PC-9 (cell line): ENCODE data around the gene TEDC2. TPM values are rescaled to one million over a fixed set of nuclear protein-coding genes. Genes with fewer than 3 reads are reported as not detected.

Experiments used
- BruUV-seq: library from RNA; stranded (reverse); fragments of 400-500 nt; replicated peaks from 2 replicates; lab custom pipeline; 2021; lab: Mats Ljungman, UMichigan
- CTCF ChIA-PET: fragments of 300-600 bp; sonication (Branson Sonifier 250); formaldehyde crosslinking; loops from one replicate; lab custom pipeline; 2022; ENCODE audit warnings: antibody characterized with exemption; lab: Charles Lee
- POLR2A ChIA-PET: fragments of 300-600 bp; sonication (Branson Sonifier 250); formaldehyde crosslinking; loops from one replicate; lab custom pipeline; 2022; ENCODE audit warnings: antibody characterized with exemption; ENCODE audit not compliant: unreplicated experiment; lab: Charles Lee
- DNase-seq, 2 experiments: peaks; one replicate each; pipeline versions ENCODE4 v3.0.0 to v3.0.0-alpha.2; 2015 to 2022; ENCODE audit warnings: mixed read lengths in 1 of 2
- H2AFZ ChIP-seq: fragments of 200-600 bp; sonication (generic); 2 replicates; pipeline ENCODE4 v1.8.1; 2017; ENCODE audit warnings: antibody characterized with exemption
- H3F3A ChIP-seq: fragments of 200-600 bp; sonication (generic); 2 replicates; pipeline ENCODE4 v1.8.1; 2017; ENCODE audit warnings: antibody characterized with exemption, mild to moderate bottlenecking, low read depth; ENCODE audit not compliant: insufficient read depth
- H3K27ac ChIP-seq: fragments of 200-600 bp; sonication (generic); 2 replicates; pipeline ENCODE4 v1.6.1; 2016; ENCODE audit warnings: mixed run types
- H3K27me3 ChIP-seq: fragments of 200-600 bp; sonication (generic); 2 replicates; pipeline ENCODE4 v1.6.1; 2016; ENCODE audit warnings: low read depth, mixed run types; ENCODE audit not compliant: insufficient read depth
- H3K36me3 ChIP-seq: fragments of 200-600 bp; sonication (generic); 2 replicates; pipeline ENCODE4 v1.6.1; 2016; ENCODE audit warnings: low read depth, mixed run types
- H3K4me1 ChIP-seq: fragments of 200-600 bp; sonication (generic); replicated peaks from 2 replicates; pipeline ENCODE4 v1.6.1; 2016; ENCODE audit warnings: mixed run types; ENCODE audit not compliant: insufficient read depth
- H3K4me2 ChIP-seq: fragments of 200-600 bp; sonication (generic); 2 replicates; pipeline ENCODE4 v1.6.1; 2017; ENCODE audit warnings: mixed run types
- H3K4me3 ChIP-seq: fragments of 200-600 bp; sonication (generic); 2 replicates; pipeline ENCODE4 v1.6.1; 2016; ENCODE audit warnings: mixed run types
- H3K79me2 ChIP-seq: fragments of 200-600 bp; sonication (generic); 2 replicates; pipeline ENCODE4 v1.6.1; 2017; ENCODE audit warnings: low read depth, mixed run types
- H3K9me2 ChIP-seq: fragments of 200-600 bp; sonication (generic); 2 replicates; pipeline ENCODE4 v1.8.1; 2017; ENCODE audit warnings: mild to moderate bottlenecking; ENCODE audit not compliant: insufficient read depth
- H3K9me3 ChIP-seq: fragments of 200-600 bp; sonication (generic); 2 replicates; pipeline ENCODE4 v1.8.1; 2016; ENCODE audit warnings: low read depth; ENCODE audit not compliant: insufficient read depth
- H4K20me1 ChIP-seq: fragments of 200-600 bp; sonication (generic); 2 replicates; pipeline ENCODE4 v1.8.1; 2017; ENCODE audit not compliant: insufficient read depth
- CTCF ChIP-seq: fragments of 200-600 bp; sonication (generic); conservative IDR thresholded peaks from 2 replicates; pipeline ENCODE4 v1.6.1; 2017; ENCODE audit warnings: mixed run types, antibody characterized with exemption, mild to moderate bottlenecking, moderate library complexity
- EZH2 ChIP-seq: fragments of 200-600 bp; sonication (generic); IDR thresholded peaks from 2 replicates; pipeline ENCODE4 v1.8.0; 2017; ENCODE audit warnings: antibody characterized with exemption, low read depth
- intact Hi-C: fragments of 100-400 bp; cut with micrococcal nuclease; formaldehyde crosslinking; loops from one replicate; pipeline ENCODE4 v1.10.0; 2022; ENCODE audit not compliant: unreplicated experiment
- total RNA-seq: library from RNA; stranded (reverse); gene quantifications from 2 replicates; pipeline ENCODE4 v1.2.3, GENCODE V29; 2021

Gene TEDC2
- total RNA-seq, 1 experiment from 2014 or later = 26.3 TPM

GRCh38 chr16:2487903-2488531 is 28.1 kb downstream of the TEDC2 start:
- TF ChIP-seq EZH2 (no peak), CTCF (no peak)
- BruUV-seq = no TSS peak
- no peaks in the 10 kb centered on the region for H3K4me1 ChIP-seq
- H3F3A ChIP-seq = no peaks in the 10 kb centered on the region
- no peak overlapping the region for H3K4me2 ChIP-seq
- no peak overlapping the region for H2AFZ ChIP-seq
- H3K9me3 ChIP-seq = no peaks in the 10 kb centered on the region
- H3K9me2 ChIP-seq = no peaks in the 10 kb centered on the region
- intact Hi-C loops = no loop called here
- no peaks in the 10 kb centered on the region for H3K27me3 ChIP-seq
- H3K36me3 ChIP-seq = no peaks in the 10 kb centered on the region
- H3K4me3 ChIP-seq = no peak overlapping the region
- no peak overlapping the region for H3K27ac ChIP-seq
- H4K20me1 ChIP-seq = no peaks in the 10 kb centered on the region
- no peaks in the 10 kb centered on the region; the same call in 1 of the 2 replicates for H3K79me2 ChIP-seq
- CTCF ChIA-PET = no interaction called here
- POLR2A ChIA-PET = no interaction called here
- no peak for DNase-seq

GRCh38 chr16:2489581-2489980 is 29.7 kb downstream of the TEDC2 start:
- no peaks in the 10 kb centered on the region for H3K27me3 ChIP-seq
- CTCF ChIA-PET = no interaction called here
- no peaks in the 10 kb centered on the region for H3K9me3 ChIP-seq
- no peak for TF ChIP-seq EZH2
- TF ChIP-seq CTCF = no peak
- H3K27ac ChIP-seq = no peak overlapping the region
- H3K4me2 ChIP-seq = no peak overlapping the region
- no TSS peak for BruUV-seq
- no peaks in the 10 kb centered on the region for H3F3A ChIP-seq
- H2AFZ ChIP-seq = no peak overlapping the region
- no peak overlapping the region for H3K4me3 ChIP-seq
- no peak for DNase-seq
- POLR2A ChIA-PET = no interaction called here
- H3K36me3 ChIP-seq = no peaks in the 10 kb centered on the region
- no peaks in the 10 kb centered on the region for H4K20me1 ChIP-seq
- no peaks in the 10 kb centered on the region for H3K9me2 ChIP-seq
- H3K4me1 ChIP-seq = no peaks in the 10 kb centered on the region
- intact Hi-C loops = no loop called here
- no peaks in the 10 kb centered on the region; the same call in 1 of the 2 replicates for H3K79me2 ChIP-seq

- Histone ChIP-seq H3K36me3 (no peaks in the 10 kb centered on the region), H3K9me2 (no peaks in the 10 kb centered on the region), H3F3A (no peaks in the 10 kb centered on the region), H2AFZ (no peak overlapping the region), H3K4me3 (no peak overlapping the region), H3K27ac (no peak overlapping the region), H3K9me3 (no peaks in the 10 kb centered on the region), H3K79me2 (no peaks in the 10 kb centered on the region; the same call in 1 of the 2 replicates), H3K4me1 (no peaks in the 10 kb centered on the region), H3K27me3 (no peaks in the 10 kb centered on the region), H3K4me2 (no peak overlapping the region), H4K20me1 (no peaks in the 10 kb centered on the region)
- ChIA-PET CTCF (no interaction called here), POLR2A (no interaction called here)
- intact Hi-C loops = no loop called here
- TF ChIP-seq CTCF = no peak
- TF ChIP-seq EZH2 = no peak
- no peak for DNase-seq
- no TSS peak for BruUV-seq
Measured at GRCh38 chr16:2490190-2491105, 30.5 kb downstream of the TEDC2 start.
